CD14-positive monocyte (primary cell): ENCODE results near the gene CCNI2. TPM values are rescaled to one million over a fixed set of nuclear protein-coding genes. Genes with fewer than 3 reads are reported as not detected.

Experiments used
- DNase-seq, 3 donors: peaks; one replicate each; pipeline ENCODE4 v3.0.0-alpha.2; 2011 to 2022
- H2AFZ ChIP-seq: 2 replicates; pipeline ENCODE4 v1.6.0; 2012; ENCODE audit warnings: mild to moderate bottlenecking, low read depth, low read length, inconsistent platforms; ENCODE audit not compliant: insufficient read depth, poor library complexity, severe bottlenecking
- H3K27ac ChIP-seq, 2 donors: 1 replicate in 1 of 2; 2 replicates in 1 of 2; pipeline ENCODE4 v1.5.1; 2012 to 2013; ENCODE audit warnings: low read length in 2 of 2, control low read depth in 1 of 2, inconsistent platforms in 1 of 2, low read depth in 1 of 2, mild to moderate bottlenecking in 1 of 2
- H3K27me3 ChIP-seq, 2 donors: one replicate each; pipeline versions ENCODE4 v1.6.0 to v1.6.1; 2011 to 2013; ENCODE audit warnings: low read length in 2 of 2; ENCODE audit not compliant: control insufficient read depth in 2 of 2, insufficient read depth in 2 of 2
- H3K36me3 ChIP-seq, 2 donors: replicated peaks in 1 of 2; 1 replicate in 1 of 2; 2 replicates in 1 of 2; pipeline versions ENCODE4 v1.5.1 to v1.6.1; 2012 to 2013; ENCODE audit warnings: low read length in 2 of 2, control low read depth in 1 of 2, inconsistent platforms in 1 of 2, mild to moderate bottlenecking in 1 of 2; ENCODE audit not compliant: insufficient read depth in 2 of 2, control insufficient read depth in 1 of 2
- H3K4me1 ChIP-seq, 2 donors: 1 replicate in 1 of 2; 2 replicates in 1 of 2; pipeline versions ENCODE4 v1.5.1 to v1.6.1; 2012 to 2013; ENCODE audit warnings: low read length in 2 of 2, control low read depth in 1 of 2, inconsistent platforms in 1 of 2, mild to moderate bottlenecking in 1 of 2, moderate library complexity in 1 of 2; ENCODE audit not compliant: insufficient read depth in 2 of 2, control insufficient read depth in 1 of 2
- H3K4me2 ChIP-seq: replicated peaks from 2 replicates; pipeline ENCODE3; 2012; ENCODE audit warnings: low read length, moderate library complexity, mild to moderate bottlenecking; ENCODE audit not compliant: poor library complexity, severe bottlenecking; ENCODE audit errors: extremely low read depth
- H3K4me3 ChIP-seq, 3 experiments: fragments of 200-600 bp in 1 of 3; sonication (generic) in 1 of 3; replicated peaks in 1 of 3; 1 replicate in 2 of 3; 2 replicates in 1 of 3; pipeline ENCODE4 v1.5.1; 2011 to 2013; ENCODE audit warnings: low read length in 3 of 3, mild to moderate bottlenecking in 3 of 3, control low read depth in 2 of 3, low read depth in 2 of 3, inconsistent platforms in 1 of 3, moderate library complexity in 1 of 3
- H3K79me2 ChIP-seq: 2 replicates; pipeline ENCODE4 v1.6.0; 2012; ENCODE audit warnings: mild to moderate bottlenecking, control low read depth, inconsistent platforms, low read length, moderate library complexity; ENCODE audit not compliant: insufficient read depth
- H3K9ac ChIP-seq: 2 replicates; pipeline ENCODE4 v1.6.0; 2017; ENCODE audit warnings: low read length, mild to moderate bottlenecking; ENCODE audit not compliant: insufficient read depth, poor library complexity, severe bottlenecking
- H3K9me3 ChIP-seq, 2 donors: replicated peaks in 1 of 2; 1 replicate in 1 of 2; 2 replicates in 1 of 2; pipeline versions ENCODE4 v1.5.1 to v1.6.1; 2012 to 2013; ENCODE audit warnings: low read length in 2 of 2, control low read depth in 1 of 2; ENCODE audit not compliant: control insufficient read depth in 1 of 2, insufficient read depth in 1 of 2
- H4K20me1 ChIP-seq: 2 replicates; pipeline ENCODE4 v1.6.0; 2012; ENCODE audit warnings: mild to moderate bottlenecking, low read length, control low read depth, moderate library complexity; ENCODE audit not compliant: insufficient read depth
- H3K27ac Mint-ChIP-seq, 7 donors: one replicate each; pipeline ENCODE4 v1.8.0; 2020; ENCODE audit warnings: mild to moderate bottlenecking in 7 of 7, mixed read lengths in 7 of 7, moderate library complexity in 6 of 7, inconsistent platforms in 2 of 7
- H3K27me3 Mint-ChIP-seq, 3 donors: one replicate each; pipeline ENCODE4 v1.8.0; 2021 to 2022; ENCODE audit warnings: low read depth in 3 of 3, mild to moderate bottlenecking in 3 of 3, mixed read lengths in 3 of 3, moderate library complexity in 3 of 3, inconsistent platforms in 1 of 3
- H3K36me3 Mint-ChIP-seq, 2 donors: one replicate each; pipeline ENCODE4 v1.8.0; 2020; ENCODE audit warnings: mixed read lengths in 2 of 2, inconsistent platforms in 1 of 2, mild to moderate bottlenecking in 1 of 2
- H3K4me1 Mint-ChIP-seq: one replicate; pipeline ENCODE4 v1.8.0; 2020; ENCODE audit warnings: mild to moderate bottlenecking, mixed read lengths
- H3K4me3 Mint-ChIP-seq, 2 donors: one replicate each; pipeline ENCODE4 v1.8.0; 2020; ENCODE audit warnings: mild to moderate bottlenecking in 2 of 2, mixed read lengths in 2 of 2, moderate library complexity in 1 of 2
- H3K9me3 Mint-ChIP-seq, 7 donors: one replicate each; pipeline ENCODE4 v1.8.0; 2020 to 2022; ENCODE audit warnings: mixed read lengths in 7 of 7, mild to moderate bottlenecking in 6 of 7, moderate library complexity in 6 of 7, inconsistent platforms in 2 of 7
- CTCF ChIP-seq: fragments of 200-600 bp; IDR thresholded peaks from one replicate; pipeline ENCODE4 v1.8.0; 2022; ENCODE audit warnings: antibody characterized with exemption, mild to moderate bottlenecking
- WGBS: methylation state at CpG from one replicate; pipeline ENCODE4 v1.1.5; 2013; ENCODE audit warnings: missing lambda C conversion rate; ENCODE audit not compliant: insufficient coverage; 5-methylcytosine and 5-hydroxymethylcytosine counted together
- intact Hi-C, 2 donors: fragments of 100-400 bp; cut with micrococcal nuclease; formaldehyde crosslinking; loops; one replicate each; pipeline versions ENCODE4 v1.15.0 to v1.15.1; 2023
- polyA plus RNA-seq, 3 donors: library from polyadenylated mRNA; depleted of rRNA in 1 of 3; unstranded in 2 of 3; stranded (reverse) in 1 of 3; fragments of 300-500 nt in 2 of 3; fragments of >200 nt in 1 of 3; fragmentation: Illumina TruSeq in 2 of 3; gene quantifications; 1 replicate in 2 of 3; 2 replicates in 1 of 3; pipeline ENCODE4 v1.2.3, GENCODE V29; 2012 to 2021

The CCNI2 gene
- polyA plus RNA-seq, 3 donors: 0.72 TPM; not detected in 2

GRCh38 chr5:132772291-132773070, 25.3 kb downstream of the CCNI2 start:
- no peak for DNase-seq
- Mint-ChIP-seq H3K27me3 (peaks cover 29 to 49% (median 35%) of the 10 kb centered on the region in 3 donors), H3K9me3 (peaks cover 0 to 7% (median 0%) of the 10 kb centered on the region in 7 donors), H3K4me1 (peaks cover 18% of the 10 kb centered on the region), H3K27ac (no peak overlapping the region), H3K36me3 (no peaks in the 10 kb centered on the region), H3K4me3 (no peak overlapping the region)
- Histone ChIP-seq H3K27me3 (peaks cover 10 to 30% of the 10 kb centered on the region in 2 donors), H3K36me3 (no peaks in the 10 kb centered on the region), H4K20me1 (no peaks in the 10 kb centered on the region), H3K9me3 (peaks cover 0 to under 1% of the 10 kb centered on the region in 2 donors), H3K4me1 (peaks cover 10 to 13% of the 10 kb centered on the region in 2 donors), H3K4me2 (no peak overlapping the region), H3K9ac (no peak overlapping the region), H2AFZ (no peak overlapping the region), H3K27ac (no peak overlapping the region), H3K79me2 (no peaks in the 10 kb centered on the region), H3K4me3 (no peak overlapping the region)
- WGBS: 93% methylated on average over 3 of the region's 8 CpGs
- TF ChIP-seq CTCF: no peak
- intact Hi-C loops: no loop called here

GRCh38 chr5:132773114-132773513, 25.9 kb downstream of the CCNI2 start:
- no peak for DNase-seq
- TF ChIP-seq CTCF: no peak
- intact Hi-C loops: no loop called here
- no peak overlapping the region for H3K4me3 ChIP-seq
- H3K27ac ChIP-seq: no peak overlapping the region
- Mint-ChIP-seq H3K27me3 (peaks cover 34 to 55% (median 42%) of the 10 kb centered on the region in 3 donors), H3K27ac (no peak overlapping the region), H3K9me3 (peaks cover 0 to 10% (median 1%) of the 10 kb centered on the region in 7 donors), H3K4me3 (no peak overlapping the region), H3K36me3 (peaks cover 1% of the 10 kb centered on the region in 2 donors), H3K4me1 (peaks cover 18% of the 10 kb centered on the region)
- WGBS: 96% methylated on average over 5 of the region's 5 CpGs
- no peak overlapping the region for H3K9ac ChIP-seq
- H3K27me3 ChIP-seq: peaks cover 16 to 37% of the 10 kb centered on the region in 2 donors
- H4K20me1 ChIP-seq: no peaks in the 10 kb centered on the region
- H2AFZ ChIP-seq: no peak overlapping the region
- H3K4me2 ChIP-seq: no peak overlapping the region
- peaks cover 3 to 5% of the 10 kb centered on the region in 2 donors for H3K9me3 ChIP-seq
- H3K4me1 ChIP-seq: peaks cover 15 to 17% of the 10 kb centered on the region in 2 donors
- H3K36me3 ChIP-seq: no peaks in the 10 kb centered on the region
- H3K79me2 ChIP-seq: no peaks in the 10 kb centered on the region
